GM12891 (cell line): ENCODE measurements around the gene PTPN2.

ENCODE experiments used
- DNase-seq: peaks from one replicate; pipeline ENCODE4 v3.0.0; 2011; ENCODE audit warnings: low spot score; ENCODE audit not compliant: insufficient read length
- FAIRE-seq: peaks from 2 replicates; lab custom pipeline; 2011; peaks lifted over from hg19 to GRCh38; lab: Jason Lieb, UNC
- PAX5 ChIP-seq: IDR thresholded peaks from 2 replicates; pipeline ENCODE4 v1.6.1; 2011; ENCODE audit warnings: low read length, moderate library complexity, mild to moderate bottlenecking; ENCODE audit not compliant: insufficient read depth, severe bottlenecking
- POLR2A ChIP-seq: IDR thresholded peaks from 2 replicates; pipeline ENCODE4 v1.6.1; 2011; ENCODE audit warnings: low read depth, low read length, control low read depth
- POLR2AphosphoS5 ChIP-seq: IDR thresholded peaks from 2 replicates; pipeline ENCODE4 v1.6.1; 2011; ENCODE audit warnings: low read depth, low read length, control low read depth
- POU2F2 ChIP-seq: IDR thresholded peaks from 2 replicates; pipeline ENCODE4 v1.6.1; 2011; ENCODE audit warnings: low read depth, mild to moderate bottlenecking, control low read depth, low read length, moderate library complexity
- SPI1 ChIP-seq: IDR thresholded peaks from 2 replicates; pipeline ENCODE4 v1.6.1; 2011; ENCODE audit warnings: low read depth, low read length, control low read depth
- TAF1 ChIP-seq: IDR thresholded peaks from 2 replicates; pipeline ENCODE4 v1.6.1; 2011; ENCODE audit warnings: low read depth, low read length, control low read depth

The PTPN2 gene

GRCh38 chr18:12750715-12751502 is 133.1 kb downstream of the PTPN2 start:
- TF ChIP-seq TAF1 (no peak), POLR2A (no peak), SPI1 (no peak), PAX5 (no peak), POU2F2 (no peak), POLR2AphosphoS5 (no peak)
- no peak for FAIRE-seq

DNA sequence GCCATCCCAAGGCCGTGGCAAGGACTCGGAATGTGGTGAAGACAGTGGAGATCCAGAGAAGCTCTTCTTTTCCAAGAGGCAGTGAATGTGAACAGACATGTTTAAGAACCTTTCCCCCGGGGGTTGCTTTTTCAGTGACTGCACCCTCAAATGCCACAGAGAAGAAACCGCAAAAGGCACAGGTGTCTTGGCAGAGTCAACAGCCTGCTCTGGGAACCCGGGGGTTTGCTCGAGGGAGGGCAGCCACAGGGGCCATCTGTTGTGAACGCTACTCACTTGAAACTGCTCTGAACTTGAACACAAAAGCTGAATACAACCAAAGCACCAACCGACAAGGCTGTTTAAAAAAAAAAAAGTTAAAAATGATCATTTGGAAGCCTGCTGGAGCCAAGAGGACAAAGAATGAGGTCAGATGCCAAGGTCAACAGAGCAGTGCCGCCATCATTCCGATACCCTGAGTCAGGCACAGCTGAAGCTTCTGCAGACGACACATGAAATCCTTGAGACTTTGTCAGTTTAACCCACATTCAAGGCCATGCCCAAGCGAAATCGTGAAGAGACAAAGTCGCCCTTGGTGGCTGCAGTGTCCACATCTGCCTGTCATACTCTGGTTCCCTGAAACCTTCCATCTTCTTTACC is 133.8 kb downstream of the PTPN2 start:
- DNase-seq (no peak), FAIRE-seq (no peak)

More at GRCh38 chr18:12750715-12751502, 133.1 kb downstream of the PTPN2 start:
- DNase-seq, result no peak

GRCh38 chr18:12749121-12749520 is 134.9 kb downstream of the PTPN2 start:
- DNase-seq (no peak), FAIRE-seq (no peak)
- no peak for TF ChIP-seq POLR2A
- no peak for TF ChIP-seq POLR2AphosphoS5

More for the DNA sequence above, 133.8 kb downstream of the PTPN2 start:
- no peak for TF ChIP-seq POLR2A
- no peak for TF ChIP-seq POLR2AphosphoS5
- no peak for TF ChIP-seq PAX5
- TF ChIP-seq POU2F2, result no peak
- no peak for TF ChIP-seq SPI1
- no peak for TF ChIP-seq TAF1

GRCh38 chr18:12748671-12749070 is 135.4 kb downstream of the PTPN2 start:
- FAIRE-seq (no peak), DNase-seq (no peak)
- TF ChIP-seq TAF1 (no peak), SPI1 (no peak), POLR2A (no peak), PAX5 (no peak), POLR2AphosphoS5 (no peak), POU2F2 (no peak)

DNA sequence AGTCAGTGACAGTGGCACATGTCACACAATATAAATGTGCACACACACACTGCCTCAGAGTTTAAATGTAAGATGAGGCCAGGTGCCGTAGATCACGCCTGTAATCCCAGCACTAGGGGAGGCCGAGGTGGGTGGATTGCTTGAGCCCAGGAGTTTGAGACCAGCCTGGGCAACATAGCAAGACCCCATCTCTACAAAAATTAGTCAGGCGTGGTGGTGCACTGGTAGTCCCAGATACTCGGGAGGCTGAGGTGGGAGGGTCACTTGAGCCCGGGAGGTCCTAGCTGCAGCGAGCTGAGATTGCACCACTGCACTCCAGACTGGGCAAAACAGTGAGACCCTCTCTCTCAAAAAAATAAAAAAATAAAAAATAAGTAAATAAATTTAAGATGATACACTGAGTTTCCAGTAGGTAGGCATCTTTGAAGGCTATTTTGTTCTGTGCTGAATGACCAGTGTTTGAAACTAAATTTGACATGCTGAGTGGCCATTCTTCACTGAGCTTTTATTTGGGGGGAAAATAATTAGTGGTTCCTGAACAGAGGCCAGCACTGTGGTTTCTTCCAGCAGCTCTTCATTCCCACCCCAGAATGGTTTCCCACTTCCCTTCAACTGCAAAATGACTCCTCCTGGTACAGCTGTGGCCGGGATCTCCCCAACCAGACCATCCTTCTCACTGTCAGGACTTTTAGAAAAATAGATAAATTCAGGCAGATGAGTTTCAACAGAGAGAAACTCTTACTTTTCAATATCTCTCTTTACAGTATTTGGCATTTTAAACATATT is 136.3 kb downstream of the PTPN2 start:
- TF ChIP-seq POLR2AphosphoS5 (no peak), TAF1 (no peak), POLR2A (no peak), POU2F2 (no peak), PAX5 (no peak), SPI1 (no peak)
- DNase-seq, result no peak
- no peak for FAIRE-seq

- no peak for DNase-seq
- TF ChIP-seq POLR2AphosphoS5 (no peak), TAF1 (no peak), PAX5 (no peak), SPI1 (no peak), POLR2A (no peak), POU2F2 (no peak)
- no peak for FAIRE-seq
These were observed 138.8 kb downstream of the PTPN2 start for GRCh38 chr18:12745095-12745795.

DNA sequence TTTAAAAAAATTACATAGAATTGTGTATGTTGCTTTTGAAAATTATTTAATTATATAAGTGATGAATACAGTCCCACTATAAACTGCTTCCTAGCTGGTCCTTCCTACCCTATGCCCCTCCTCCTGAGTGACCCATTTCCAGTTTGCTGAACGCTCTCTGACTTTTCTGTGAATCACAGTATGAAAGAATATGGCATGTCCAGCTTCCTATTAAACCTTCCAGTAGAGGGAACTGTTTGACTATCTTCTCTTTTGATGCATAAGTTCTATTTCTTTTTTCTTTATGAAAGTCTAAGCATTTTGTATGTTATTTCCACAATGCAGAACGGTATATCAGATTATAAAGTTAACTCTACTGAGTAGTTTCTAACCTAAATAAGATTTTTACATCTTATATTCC is 139.9 kb downstream of the PTPN2 start:
- FAIRE-seq (no peak), DNase-seq (peak; percentile 36)
- TF ChIP-seq TAF1 (no peak), POLR2AphosphoS5 (no peak), SPI1 (no peak), POLR2A (no peak), PAX5 (no peak), POU2F2 (no peak)

GRCh38 chr18:12742453-12742852 is 141.6 kb downstream of the PTPN2 start:
- no peak for TF ChIP-seq POU2F2
- no peak for TF ChIP-seq POLR2AphosphoS5
- no peak for TF ChIP-seq TAF1
- no peak for TF ChIP-seq POLR2A
- TF ChIP-seq SPI1, result no peak
- no peak for TF ChIP-seq PAX5
- DNase-seq (no peak), FAIRE-seq (no peak)
